Measurements from ENCODE around the gene SHISA4.
A peak's percentile ranks its signal among the peaks of the same experiment; 100 is the strongest.
"Not testable (repeated sequence)": the region's sequence is repeated elsewhere in the genome, so short reads cannot be mapped to it uniquely, and the experiment has no call there.

Gene SHISA4

GRCh38 chr1:201899683-201900429 is 11.2 kb downstream of the SHISA4 start:
- no peak for DNase-seq

GRCh38 chr1:201900476-201900875 is 11.8 kb downstream of the SHISA4 start:
- DNase-seq = no peak

- DNase-seq = not testable (repeated sequence)
These were observed 12.3 kb downstream of the SHISA4 start for GRCh38 chr1:201901036-201901435.

GRCh38 chr1:201902198-201902597 is 13.5 kb downstream of the SHISA4 start:
- DNase-seq = no peak

GRCh38 chr1:201903135-201903534 is 14.4 kb downstream of the SHISA4 start:
- DNase-seq = no peak

GRCh38 chr1:201904579-201904978 is 15.9 kb downstream of the SHISA4 start:
- DNase-seq = no peak

GRCh38 chr1:201905234-201905890 is 16.7 kb downstream of the SHISA4 start:
- DNase-seq = no peak

- DNase-seq = no peak
These were observed 17.6 kb downstream of the SHISA4 start for GRCh38 chr1:201906336-201906735.

- no peak for DNase-seq
These were observed 18.9 kb downstream of the SHISA4 start for GRCh38 chr1:201907621-201908020.

- DNase-seq = no peak
These were observed 23.3 kb downstream of the SHISA4 start for GRCh38 chr1:201911826-201912571.

- no peak for DNase-seq
These were observed 24.1 kb downstream of the SHISA4 start for GRCh38 chr1:201912832-201913231.

- DNase-seq = no peak
These were observed 25.9 kb downstream of the SHISA4 start for GRCh38 chr1:201914456-201915235.

- peak in 1 of 2 experiments; percentile 61 for DNase-seq
These were observed 28.1 kb downstream of the SHISA4 start for GRCh38 chr1:201916649-201917249.

GRCh38 chr1:201917362-201918033 is 28.8 kb downstream of the SHISA4 start:
- DNase-seq = no peak

- no peak for DNase-seq
These were observed 29.6 kb downstream of the SHISA4 start for GRCh38 chr1:201918343-201918742.

- DNase-seq = no peak
These were observed 33.4 kb downstream of the SHISA4 start for GRCh38 chr1:201921952-201922558.

GRCh38 chr1:201925301-201925567 is 36.5 kb downstream of the SHISA4 start:
- DNase-seq = no peak

- DNase-seq = no peak
These were observed 37.4 kb downstream of the SHISA4 start for GRCh38 chr1:201925981-201926645.

- no peak for DNase-seq
These were observed 39.6 kb downstream of the SHISA4 start for GRCh38 chr1:201928266-201928665.

- no peak for DNase-seq
These were observed 41.4 kb downstream of the SHISA4 start for GRCh38 chr1:201930137-201930536.

GRCh38 chr1:201930803-201931202 is 42.1 kb downstream of the SHISA4 start:
- no peak for DNase-seq

All from SHP77 (cell line).